Thyroid gland (tissue), 4 donors: Measurements from ENCODE around the gene LIPT1. TPM values are rescaled to one million over a fixed set of nuclear protein-coding genes. Genes with fewer than 3 reads are reported as not detected.
A peak's percentile ranks its signal among the peaks of the same experiment; 100 is the strongest.
"Not testable (repeated sequence)": the region's sequence is repeated elsewhere in the genome, so short reads cannot be mapped to it uniquely, and the experiment has no call there.

ENCODE experiments used
- DNase-seq, 2 donors: peaks; one replicate each; pipeline ENCODE4 v3.0.0-alpha.2; 2019
- H3K27ac ChIP-seq, 3 donors: fragments of 200-600 bp; sonication (generic); 1 replicate in 2 of 3; 2 replicates in 1 of 3; pipeline ENCODE4 v1.5.1; 2016 to 2019; ENCODE audit warnings: mild to moderate bottlenecking in 1 of 3, moderate library complexity in 1 of 3
- H3K27me3 ChIP-seq: fragments of 200-600 bp; sonication (generic); one replicate; pipeline ENCODE4 v1.5.1; 2019
- H3K36me3 ChIP-seq, 2 donors: fragments of 200-600 bp; sonication (generic); one replicate each; pipeline ENCODE4 v1.5.1; 2016 to 2019
- H3K4me1 ChIP-seq, 2 donors: fragments of 200-600 bp; sonication (generic); one replicate each; pipeline ENCODE4 v1.5.1; 2017 to 2019
- H3K4me3 ChIP-seq, 3 donors: fragments of 200-600 bp; sonication (generic); replicated peaks in 1 of 3; 1 replicate in 2 of 3; 2 replicates in 1 of 3; pipeline ENCODE4 v1.5.1; 2016; ENCODE audit warnings: mild to moderate bottlenecking in 1 of 3
- H3K9me3 ChIP-seq: fragments of 200-600 bp; sonication (generic); one replicate; pipeline ENCODE4 v1.5.1; 2017
- CTCF ChIP-seq, 6 experiments: fragments of 200-600 bp in 3 of 6; fragments of 450-650 bp in 3 of 6; sonication (generic) in 3 of 6; IDR thresholded peaks; one replicate each; pipeline ENCODE4 v1.5.1; 2016 to 2019; ENCODE audit warnings: antibody characterized with exemption in 6 of 6, mild to moderate bottlenecking in 2 of 6, inconsistent platforms in 1 of 6, moderate library complexity in 1 of 6
- POLR2A ChIP-seq, 2 donors: fragments of 450-650 bp; IDR thresholded peaks; one replicate each; pipeline ENCODE4 v1.6.1; 2017; ENCODE audit warnings: antibody characterized with exemption in 2 of 2, mild to moderate bottlenecking in 2 of 2, moderate library complexity in 1 of 2
- WGBS, 2 donors: methylation state at CpG; one replicate each; pipeline ENCODE4 v1.1.5; 2017; 5-methylcytosine and 5-hydroxymethylcytosine counted together
- intact Hi-C: fragments of 100-400 bp; cut with DNase I; formaldehyde crosslinking; loops from one replicate; pipeline ENCODE4 v1.15.1; 2023
- total RNA-seq, 4 donors: library from RNA; depleted of rRNA; stranded (reverse); fragments of >200 nt; gene quantifications; one replicate each; pipeline ENCODE4 v1.2.3, GENCODE V29; 2016

The LIPT1 gene
- total RNA-seq, 4 donors from 2014 or later = 10.6 to 15.5 (median 12.7) TPM

GRCh38 chr2:99127981-99128380 lies 26.8 kb upstream of the LIPT1 start:
- DNase-seq = no peak
- Histone ChIP-seq H3K27me3 (no peaks in the 10 kb centered on the region), H3K4me1 (no peaks in the 10 kb centered on the region), H3K4me3 (no peak overlapping the region), H3K9me3 (no peaks in the 10 kb centered on the region), H3K36me3 (peaks cover 0 to 6% of the 10 kb centered on the region in 2 donors), H3K27ac (no peak overlapping the region)
- intact Hi-C loops = no loop called here
- WGBS, 2 donors = 90 to 92% methylated on average over 2 of the region's 2 CpGs
- TF ChIP-seq POLR2A (IDR thresholded peaks at IDR 0.05) = no peak
- no peak for TF ChIP-seq CTCF (IDR thresholded peaks at IDR 0.05)

GRCh38 chr2:99135044-99135556 lies 19.7 kb upstream of the LIPT1 start:
- DNase-seq, H3K27me3 ChIP-seq, H3K4me3 ChIP-seq, H3K9me3 ChIP-seq, H3K36me3 ChIP-seq, H3K4me1 ChIP-seq, intact Hi-C loops, H3K27ac ChIP-seq: not testable (repeated sequence)
- 86 to 87% methylated on average over 2 of the region's 2 CpGs for WGBS, 2 donors

- TF ChIP-seq POLR2A (IDR thresholded peaks at IDR 0.05) = no peak
- no peak for TF ChIP-seq CTCF (IDR thresholded peaks at IDR 0.05)
- 96 to 98% methylated on average over 4 of the region's 4 CpGs for WGBS, 2 donors
- no peak overlapping the region for H3K27ac ChIP-seq
- H3K36me3 ChIP-seq = no peaks in the 10 kb centered on the region
- H3K4me1 ChIP-seq = peaks cover 5 to 10% of the 10 kb centered on the region in 2 donors
- intact Hi-C loops = no loop called here
- no peak overlapping the region for H3K4me3 ChIP-seq
- DNase-seq = no peak
- H3K27me3 ChIP-seq = no peaks in the 10 kb centered on the region
- H3K9me3 ChIP-seq = no peaks in the 10 kb centered on the region
These were observed 15.8 kb upstream of the LIPT1 start for GRCh38 chr2:99139003-99139402.

GRCh38 chr2:99140056-99140859 lies 14.5 kb upstream of the LIPT1 start:
- H3K9me3 ChIP-seq = no peaks in the 10 kb centered on the region
- no peaks in the 10 kb centered on the region for H3K36me3 ChIP-seq
- WGBS, 2 donors = 26 to 33% methylated on average over 13 to 17 of the region's 17 CpGs
- peak overlapping the region; percentile 32 to 62 (median 44) for H3K4me3 ChIP-seq
- TF ChIP-seq CTCF (IDR thresholded peaks at IDR 0.05) (no peak), POLR2A (IDR thresholded peaks at IDR 0.05) (no peak)
- H3K4me1 ChIP-seq = peaks cover 5 to 10% of the 10 kb centered on the region in 2 donors
- peak overlapping the region; percentile 77 to 95 (median 80) for H3K27ac ChIP-seq
- no peaks in the 10 kb centered on the region for H3K27me3 ChIP-seq
- DNase-seq = no peak
- intact Hi-C loops = loop anchor here (5.0 kb wide), 1 partner anchor 352 kb away; the partner anchor contains the start of gene REV1

- intact Hi-C loops = loop anchor here (5.0 kb wide), 1 partner anchor 352 kb away; the partner anchor contains the start of gene REV1
- WGBS, 2 donors = 0 to 1% methylated on average over 3 to 16 of the region's 21 CpGs
These were observed 14.0 kb upstream of the LIPT1 start for GRCh38 chr2:99140860-99141109.

More at GRCh38 chr2:99140860-99141109, 14.0 kb upstream of the LIPT1 start:
- DNase-seq = no peak
- Histone ChIP-seq H3K4me1 (peaks cover 5 to 10% of the 10 kb centered on the region in 2 donors), H3K36me3 (no peaks in the 10 kb centered on the region), H3K27me3 (no peaks in the 10 kb centered on the region), H3K9me3 (no peaks in the 10 kb centered on the region), H3K4me3 (peak overlapping the region; percentile 32 to 62 (median 44)), H3K27ac (peak overlapping the region; percentile 77 to 95 (median 80))
- TF ChIP-seq POLR2A (IDR thresholded peaks at IDR 0.05) (peak in 1 of 2 donors; percentile 82), CTCF (IDR thresholded peaks at IDR 0.05) (no peak)
